Neural crest cell (in vitro differentiated cells): ENCODE results near the gene ORC4. TPM values are rescaled to one million over a fixed set of nuclear protein-coding genes. Genes with fewer than 3 reads are reported as not detected.

Experiments
- DNase-seq: peaks from one replicate; pipeline ENCODE4 v3.0.0; 2021; ENCODE audit warnings: low read depth, mixed read lengths, low spot score
- H3K27ac Mint-ChIP-seq: one replicate; pipeline ENCODE4 v1.8.0; 2021; ENCODE audit warnings: mild to moderate bottlenecking, mixed read lengths; ENCODE audit not compliant: unreplicated experiment
- H3K27me3 Mint-ChIP-seq: 2 replicates; pipeline ENCODE4 v1.8.0; 2021; ENCODE audit warnings: low read depth, mild to moderate bottlenecking, mixed read lengths
- H3K36me3 Mint-ChIP-seq: 2 replicates; pipeline ENCODE4 v1.8.0; 2021; ENCODE audit warnings: low read depth, mild to moderate bottlenecking, mixed read lengths
- H3K4me1 Mint-ChIP-seq: 2 replicates; pipeline ENCODE4 v1.8.0; 2021; ENCODE audit warnings: mixed read lengths
- H3K4me3 Mint-ChIP-seq: one replicate; pipeline ENCODE4 v1.8.0; 2021; ENCODE audit warnings: mild to moderate bottlenecking, mixed read lengths
- H3K9me3 Mint-ChIP-seq: 2 replicates; pipeline ENCODE4 v1.8.0; 2021; ENCODE audit warnings: mixed read lengths
- CTCF ChIP-seq: fragments of 200-600 bp; sonication (generic); conservative IDR thresholded peaks from 2 replicates; pipeline ENCODE4 v1.5.0; 2021; ENCODE audit warnings: antibody characterized with exemption, mild to moderate bottlenecking
- long read RNA-seq: library from polyadenylated mRNA; unstranded; transcript quantifications from one replicate; pipeline ENCODE4 v2.0.0, GENCODE V29; 2020
- total RNA-seq: library from RNA; stranded (reverse); gene quantifications from 2 replicates; pipeline ENCODE4 v1.2.1, GENCODE V29; 2021

ORC4 gene
- 63.9 and 65.1 TPM in 2 replicates for total RNA-seq
- long read RNA-seq, full-length matches to known transcripts, result 177 of 260 reads
- long read RNA-seq, partial matches to known transcripts, result 5 of 260 reads
- long read RNA-seq, other reads (novel, unspliced or antisense), result 78 of 260 reads

- peak; percentile 58 for TF ChIP-seq CTCF
- DNase-seq, result peak; percentile 87
- no peaks in the 10 kb centered on the region for H3K36me3 Mint-ChIP-seq
- peak within 1 kb of the TSS; percentile 100 for H3K4me3 Mint-ChIP-seq
- no peaks in the 10 kb centered on the region for H3K9me3 Mint-ChIP-seq
- H3K4me1 Mint-ChIP-seq, result peaks cover 56% of the 10 kb centered on the region
- no peaks in the 10 kb centered on the region for H3K27me3 Mint-ChIP-seq
- peak within 1 kb of the TSS; percentile 99 for H3K27ac Mint-ChIP-seq
Observed at GRCh38 chr2:148020111-148021058, at the start of gene ORC4. Gene ORC4 (minus strand): TSS chr2:148020737. CDS start chr2:147975958, 44,779 bp downstream.

GRCh38 chr2:148067801-148068200 lies 47.3 kb upstream of the ORC4 start:
- Mint-ChIP-seq H3K27ac (no peak overlapping the region), H3K36me3 (peaks cover 6% of the 10 kb centered on the region), H3K9me3 (peaks cover 5% of the 10 kb centered on the region), H3K4me3 (no peak overlapping the region), H3K27me3 (no peaks in the 10 kb centered on the region), H3K4me1 (peaks cover 4% of the 10 kb centered on the region)
- no peak for DNase-seq
- no peak for TF ChIP-seq CTCF

GRCh38 chr2:148065936-148066335 lies 45.4 kb upstream of the ORC4 start:
- Mint-ChIP-seq H3K4me1 (peaks cover 4% of the 10 kb centered on the region), H3K27me3 (no peaks in the 10 kb centered on the region)
- TF ChIP-seq CTCF, result no peak

GRCh38 chr2:148063633-148064032 lies 43.1 kb upstream of the ORC4 start:
- Mint-ChIP-seq H3K36me3 (peaks cover 6% of the 10 kb centered on the region), H3K4me1 (no peaks in the 10 kb centered on the region), H3K9me3 (peaks cover 5% of the 10 kb centered on the region), H3K27me3 (no peaks in the 10 kb centered on the region), H3K4me3 (no peak overlapping the region), H3K27ac (no peak overlapping the region)
- no peak for TF ChIP-seq CTCF
- no peak for DNase-seq

More at GRCh38 chr2:148065936-148066335, 45.4 kb upstream of the ORC4 start:
- Mint-ChIP-seq H3K9me3 (peaks cover 5% of the 10 kb centered on the region), H3K27ac (no peak overlapping the region), H3K36me3 (peaks cover 6% of the 10 kb centered on the region), H3K4me3 (no peak overlapping the region)
- no peak for DNase-seq

- H3K9me3 Mint-ChIP-seq, result no peaks in the 10 kb centered on the region
- H3K4me1 Mint-ChIP-seq, result no peaks in the 10 kb centered on the region
- no peak overlapping the region for H3K4me3 Mint-ChIP-seq
- H3K27ac Mint-ChIP-seq, result no peak overlapping the region
- no peaks in the 10 kb centered on the region for H3K27me3 Mint-ChIP-seq
- no peak for DNase-seq
- no peak for TF ChIP-seq CTCF
- no peaks in the 10 kb centered on the region for H3K36me3 Mint-ChIP-seq
Observed at GRCh38 chr2:148058641-148059040, 38.1 kb upstream of the ORC4 start.
